Common myeloid progenitor, CD34-positive (primary cell): ENCODE measurements around the gene CHRM5. TPM values are rescaled to one million over a fixed set of nuclear protein-coding genes. Genes with fewer than 3 reads are reported as not detected.

Experiments used
- CTCF ChIA-PET: fragments of 350-600 bp; sonication (Branson Sonifier 250); formaldehyde crosslinking; loops from one replicate; lab custom pipeline; 2021; ENCODE audit warnings: antibody characterized with exemption; lab: Charles Lee
- POLR2A ChIA-PET: fragments of 350-600 bp; sonication (Branson Sonifier 250); formaldehyde crosslinking; loops from one replicate; lab custom pipeline; 2021; ENCODE audit warnings: antibody characterized with exemption; lab: Charles Lee
- DNase-seq, 3 donors: peaks; one replicate each; pipeline versions ENCODE4 v3.0.0 to v3.0.0-alpha.2; 2013
- H3K27ac ChIP-seq, 2 experiments: 1 replicate in 1 of 2; 2 replicates in 1 of 2; pipeline ENCODE4 v1.7.0; 2013; ENCODE audit warnings: inconsistent platforms in 2 of 2, low read length in 2 of 2, mild to moderate bottlenecking in 2 of 2, low read depth in 1 of 2, moderate library complexity in 1 of 2; ENCODE audit not compliant: severe bottlenecking in 2 of 2, insufficient read depth in 1 of 2, poor library complexity in 1 of 2
- H3K27me3 ChIP-seq, 5 experiments: replicated peaks in 2 of 5; 1 replicate in 3 of 5; 2 replicates in 2 of 5; pipeline versions ENCODE4 v1.6.1 to v1.7.0; 2013; ENCODE audit warnings: low read length in 4 of 5, mild to moderate bottlenecking in 2 of 5, moderate library complexity in 2 of 5, inconsistent platforms in 1 of 5; ENCODE audit not compliant: insufficient read depth in 5 of 5, control insufficient read depth in 4 of 5
- H3K36me3 ChIP-seq, 4 experiments: 1 replicate in 2 of 4; 2 replicates in 2 of 4; pipeline versions ENCODE4 v1.6.1 to v1.7.0; 2013; ENCODE audit warnings: low read length in 3 of 4, control low read depth in 1 of 4, mild to moderate bottlenecking in 1 of 4; ENCODE audit not compliant: control insufficient read depth in 4 of 4, insufficient read depth in 4 of 4
- H3K4me1 ChIP-seq, 4 experiments: 1 replicate in 3 of 4; 2 replicates in 1 of 4; pipeline versions ENCODE4 v1.6.1 to v1.7.1; 2013; ENCODE audit warnings: low read length in 3 of 4, mild to moderate bottlenecking in 3 of 4, control low read depth in 1 of 4, inconsistent platforms in 1 of 4, moderate library complexity in 1 of 4; ENCODE audit not compliant: control insufficient read depth in 4 of 4, insufficient read depth in 4 of 4; ENCODE audit errors: control extremely low read depth in 1 of 4
- H3K4me3 ChIP-seq, 7 experiments: 1 replicate in 4 of 7; 2 replicates in 3 of 7; pipeline versions ENCODE4 v1.5.1 to v1.7.0; 2013; ENCODE audit warnings: mild to moderate bottlenecking in 7 of 7, low read length in 6 of 7, moderate library complexity in 6 of 7, inconsistent platforms in 2 of 7, low read depth in 2 of 7, control low read depth in 1 of 7; ENCODE audit not compliant: insufficient read depth in 4 of 7, control insufficient read depth in 1 of 7; ENCODE audit errors: extremely low read depth in 1 of 7
- H3K9me3 ChIP-seq, 5 experiments: 1 replicate in 4 of 5; 2 replicates in 1 of 5; pipeline versions ENCODE4 v1.6.1 to v1.7.1; 2013; ENCODE audit warnings: low read length in 4 of 5, mild to moderate bottlenecking in 2 of 5, inconsistent platforms in 1 of 5, low read depth in 1 of 5, moderate library complexity in 1 of 5; ENCODE audit not compliant: control insufficient read depth in 4 of 5, insufficient read depth in 2 of 5; ENCODE audit errors: control extremely low read depth in 1 of 5
- WGBS: methylation state at CpG from one replicate; pipeline ENCODE4 v1.1.5; 2013; ENCODE audit not compliant: insufficient coverage; 5-methylcytosine and 5-hydroxymethylcytosine counted together
- polyA plus RNA-seq: library from polyadenylated mRNA; unstranded; fragments of 120-200 nt; gene quantifications from one replicate; pipeline ENCODE4 v1.2.1, GENCODE V29; 2013

The CHRM5 gene, protein sequence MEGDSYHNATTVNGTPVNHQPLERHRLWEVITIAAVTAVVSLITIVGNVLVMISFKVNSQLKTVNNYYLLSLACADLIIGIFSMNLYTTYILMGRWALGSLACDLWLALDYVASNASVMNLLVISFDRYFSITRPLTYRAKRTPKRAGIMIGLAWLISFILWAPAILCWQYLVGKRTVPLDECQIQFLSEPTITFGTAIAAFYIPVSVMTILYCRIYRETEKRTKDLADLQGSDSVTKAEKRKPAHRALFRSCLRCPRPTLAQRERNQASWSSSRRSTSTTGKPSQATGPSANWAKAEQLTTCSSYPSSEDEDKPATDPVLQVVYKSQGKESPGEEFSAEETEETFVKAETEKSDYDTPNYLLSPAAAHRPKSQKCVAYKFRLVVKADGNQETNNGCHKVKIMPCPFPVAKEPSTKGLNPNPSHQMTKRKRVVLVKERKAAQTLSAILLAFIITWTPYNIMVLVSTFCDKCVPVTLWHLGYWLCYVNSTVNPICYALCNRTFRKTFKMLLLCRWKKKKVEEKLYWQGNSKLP
- 0.11 TPM for polyA plus RNA-seq

GRCh38 chr15:33968224-33968623 lies at the start of gene CHRM5:
CHRM5 (plus strand) TSS chr15:33968497; CDS start chr15:34062718, 94,221 bp downstream.
- no peaks in the 10 kb centered on the region for H3K27me3 ChIP-seq
- H3K4me1 ChIP-seq: no peaks in the 10 kb centered on the region
- no peaks in the 10 kb centered on the region for H3K36me3 ChIP-seq
- DNase-seq: no peak
- CTCF ChIA-PET: interaction anchor here (0.9 to 5.1 kb wide), 2 partner anchors 9 to 232 kb away, joined by 3 to 31 read pairs; no protein-coding TSS in a partner anchor
- POLR2A ChIA-PET: interaction anchor here (0.6 to 0.7 kb wide), 2 partner anchors 189 to 910 kb away, joined by 3 read pairs; no protein-coding TSS in a partner anchor
- no peak within 1 kb of the TSS for H3K27ac ChIP-seq
- no peaks in the 10 kb centered on the region for H3K9me3 ChIP-seq
- H3K4me3 ChIP-seq: no peak within 1 kb of the TSS
- 92% methylated on average over 2 of the region's 6 CpGs for WGBS

DNA sequence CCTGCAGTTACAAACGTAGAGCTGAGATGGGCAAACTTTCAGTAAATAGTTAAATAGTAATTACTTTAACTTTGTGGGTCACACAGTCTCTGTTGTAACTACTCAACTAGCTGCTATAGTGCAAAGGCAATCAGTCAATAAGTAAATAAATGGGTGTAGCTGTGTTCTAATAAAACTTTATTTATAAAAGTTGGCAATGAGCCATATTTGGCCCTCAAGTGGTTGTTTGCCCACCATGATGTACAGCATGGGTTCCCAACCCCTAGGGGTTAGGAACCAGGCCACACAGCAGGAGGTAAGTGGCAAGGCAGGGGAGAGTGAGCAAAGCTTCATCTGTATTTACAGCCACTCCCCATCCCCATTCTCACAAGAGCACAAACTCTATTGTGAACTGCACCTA lies 44.9 kb upstream of the CHRM5 start:
- no peaks in the 10 kb centered on the region for H3K27me3 ChIP-seq
- H3K27ac ChIP-seq: no peak overlapping the region
- ChIA-PET CTCF (no interaction called here), POLR2A (no interaction called here)
- no peaks in the 10 kb centered on the region for H3K4me1 ChIP-seq
- no peak for DNase-seq
- WGBS: 100% methylated on average over 1 of the region's 1 CpG
- H3K36me3 ChIP-seq: no peaks in the 10 kb centered on the region
- no peak overlapping the region for H3K4me3 ChIP-seq
- H3K9me3 ChIP-seq: no peaks in the 10 kb centered on the region

DNA sequence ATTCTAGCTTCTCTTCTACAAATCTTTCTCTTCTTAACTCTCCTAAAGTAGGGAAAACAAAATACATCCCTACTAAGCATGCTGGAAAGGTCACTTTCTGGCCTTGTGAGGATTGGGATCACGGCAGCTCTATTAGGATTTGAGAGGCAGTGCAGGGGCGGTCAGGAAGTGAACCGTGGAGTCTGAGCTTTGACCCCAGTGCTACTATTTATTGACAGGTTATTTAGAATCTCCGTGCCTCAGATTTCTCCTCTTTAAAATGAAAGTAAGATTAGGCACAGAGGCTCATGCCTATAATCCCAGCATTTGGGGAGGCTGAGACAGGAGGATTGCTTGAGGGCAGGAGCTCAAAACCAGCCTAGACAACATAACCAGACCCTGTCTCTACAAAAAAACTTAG lies 42.0 kb upstream of the CHRM5 start:
- H3K27ac ChIP-seq: no peak overlapping the region
- H3K36me3 ChIP-seq: no peaks in the 10 kb centered on the region
- H3K4me1 ChIP-seq: no peaks in the 10 kb centered on the region
- ChIA-PET CTCF (no interaction called here), POLR2A (no interaction called here)
- DNase-seq: no peak
- H3K27me3 ChIP-seq: no peaks in the 10 kb centered on the region
- H3K9me3 ChIP-seq: no peaks in the 10 kb centered on the region
- 100% methylated on average over 4 of the region's 4 CpGs for WGBS
- H3K4me3 ChIP-seq: no peak overlapping the region

DNA sequence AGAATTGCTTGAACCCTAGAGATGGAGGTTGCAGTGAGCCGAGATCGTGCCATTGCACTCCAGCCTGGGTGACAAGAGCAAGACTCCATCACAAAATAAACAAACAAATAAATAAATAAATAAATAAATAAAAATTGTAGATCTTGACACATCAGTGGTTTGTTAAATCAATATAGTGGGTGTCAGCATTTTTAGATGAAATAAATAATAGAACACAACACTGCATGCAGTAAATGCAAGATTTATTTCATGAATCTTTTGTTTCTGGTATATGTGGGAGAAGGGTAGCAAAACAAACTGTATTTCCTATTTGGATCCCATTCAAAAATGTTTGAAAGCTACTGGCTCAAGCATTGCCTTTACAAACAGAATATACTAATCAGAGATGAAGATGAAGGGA lies 35.6 kb upstream of the CHRM5 start:
- Histone ChIP-seq H3K27ac (no peak overlapping the region), H3K36me3 (no peaks in the 10 kb centered on the region), H3K9me3 (no peaks in the 10 kb centered on the region), H3K27me3 (no peaks in the 10 kb centered on the region), H3K4me1 (no peaks in the 10 kb centered on the region), H3K4me3 (no peak overlapping the region)
- CTCF ChIA-PET: no interaction called here
- POLR2A ChIA-PET: no interaction called here
- DNase-seq: no peak
- WGBS: no CpG with 5 or more reads among the region's 2 CpGs

- 100% methylated on average over 3 of the region's 3 CpGs for WGBS
- H3K9me3 ChIP-seq: no peaks in the 10 kb centered on the region
- CTCF ChIA-PET: no interaction called here
- H3K4me3 ChIP-seq: no peak overlapping the region
- H3K27ac ChIP-seq: no peak overlapping the region
- no peaks in the 10 kb centered on the region for H3K4me1 ChIP-seq
- H3K36me3 ChIP-seq: no peaks in the 10 kb centered on the region
- H3K27me3 ChIP-seq: no peaks in the 10 kb centered on the region
- POLR2A ChIA-PET: no interaction called here
- DNase-seq: no peak
Observed at GRCh38 chr15:33934396-33934795, 33.9 kb upstream of the CHRM5 start.

DNA sequence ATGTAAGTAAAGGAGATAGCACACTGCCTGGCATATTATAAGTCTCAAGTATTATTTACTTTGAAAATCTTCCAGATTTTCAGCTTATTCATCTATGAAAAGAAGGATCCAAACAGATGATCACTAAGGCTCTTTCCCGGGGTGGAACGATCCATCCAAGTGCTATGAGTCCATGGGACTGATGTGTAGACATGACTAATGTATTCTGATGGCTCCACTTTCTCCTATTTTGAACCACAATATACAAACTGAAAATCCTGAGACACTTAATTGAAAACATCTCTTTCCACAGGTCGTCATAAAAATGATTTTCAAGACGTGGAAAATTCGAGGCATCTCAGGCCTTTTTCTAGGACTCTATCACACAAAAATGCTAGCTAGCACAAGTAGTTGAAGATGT lies 33.4 kb upstream of the CHRM5 start:
- DNase-seq: no peak
- Histone ChIP-seq H3K27ac (no peak overlapping the region), H3K36me3 (no peaks in the 10 kb centered on the region), H3K4me3 (no peak overlapping the region), H3K27me3 (no peaks in the 10 kb centered on the region), H3K9me3 (no peaks in the 10 kb centered on the region), H3K4me1 (no peaks in the 10 kb centered on the region)
- ChIA-PET POLR2A (no interaction called here), CTCF (no interaction called here)
- WGBS: 100% methylated on average over 3 of the region's 5 CpGs
